Subcutaneous abdominal adipose tissue (tissue), 5 donors: ENCODE data around the gene LENG9.
A peak's percentile ranks its signal among the peaks of the same experiment; 100 is the strongest.

Experiments used
- H3K27ac ChIP-seq: one replicate; pipeline ENCODE4 v1.7.0; 2013; ENCODE audit warnings: low read depth, mild to moderate bottlenecking, inconsistent platforms, low read length, moderate library complexity
- H3K27me3 ChIP-seq, 5 donors: one replicate each; pipeline ENCODE4 v1.7.0; 2013; ENCODE audit warnings: low read length in 5 of 5, inconsistent platforms in 1 of 5; ENCODE audit not compliant: control insufficient read depth in 5 of 5, insufficient read depth in 4 of 5
- H3K36me3 ChIP-seq, 5 donors: one replicate each; pipeline ENCODE4 v1.7.0; 2013; ENCODE audit warnings: low read length in 5 of 5; ENCODE audit not compliant: control insufficient read depth in 5 of 5, insufficient read depth in 5 of 5
- H3K4me1 ChIP-seq, 5 donors: one replicate each; pipeline ENCODE4 v1.7.0; 2013; ENCODE audit warnings: low read length in 5 of 5, mild to moderate bottlenecking in 3 of 5, moderate library complexity in 1 of 5; ENCODE audit not compliant: control insufficient read depth in 5 of 5, insufficient read depth in 5 of 5
- H3K4me3 ChIP-seq, 5 donors: one replicate each; pipeline ENCODE4 v1.7.0; 2013; ENCODE audit warnings: low read length in 5 of 5, low read depth in 1 of 5
- H3K9ac ChIP-seq, 5 donors: one replicate each; pipeline ENCODE4 v1.7.0; 2013; ENCODE audit warnings: low read length in 5 of 5, mild to moderate bottlenecking in 4 of 5, moderate library complexity in 3 of 5
- H3K9me3 ChIP-seq, 5 donors: one replicate each; pipeline ENCODE4 v1.7.0; 2013; ENCODE audit warnings: low read length in 5 of 5; ENCODE audit not compliant: control insufficient read depth in 5 of 5
- donor health status: healthy.
- donor health status: healthy.
- donor health status: healthy.
- donor health status: healthy.
- donor health status: healthy.

The LENG9 gene

DNA sequence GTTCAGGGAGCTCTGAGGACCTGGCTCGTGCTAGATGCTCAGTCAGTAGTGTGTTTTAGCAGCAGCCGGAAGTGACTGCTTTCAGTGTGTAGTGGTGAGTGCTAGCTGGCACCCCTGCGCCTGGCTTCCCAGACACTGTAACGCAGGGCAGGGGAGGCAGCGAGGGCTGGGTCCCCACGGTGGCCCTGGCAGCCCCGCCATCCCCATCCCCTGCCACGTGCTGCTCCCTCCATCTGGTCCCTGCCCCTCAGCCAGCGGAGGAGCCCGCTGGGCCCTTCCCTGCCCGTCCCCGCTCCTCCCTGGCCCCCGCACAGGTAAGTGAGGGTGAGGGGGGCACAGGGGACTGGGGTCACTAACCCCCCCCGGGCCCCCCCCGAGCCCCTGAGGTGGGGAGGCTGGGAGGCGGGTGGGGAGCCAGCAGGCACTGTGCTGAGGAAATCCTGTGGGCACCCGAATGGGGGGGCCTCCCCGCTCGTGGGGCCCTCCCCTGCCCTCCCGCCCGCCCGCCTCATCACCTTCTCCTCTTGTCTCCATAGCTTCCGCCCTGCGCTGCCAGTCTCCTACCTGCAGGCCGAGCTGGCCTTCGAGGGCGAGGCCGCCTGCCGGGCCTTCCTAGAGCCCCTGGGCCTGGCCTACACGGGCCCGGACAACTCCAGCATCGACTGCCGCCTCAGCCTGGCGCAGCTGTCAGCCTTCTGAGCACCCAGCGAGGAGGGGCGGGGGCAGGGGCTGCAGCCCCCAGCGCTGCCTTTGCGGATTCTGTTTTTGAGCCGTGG, 3.2 kb downstream of the LENG9 start:
- H3K4me1 ChIP-seq: peaks cover 0 to 44% (median 36%) of the 10 kb centered on the region in 5 donors
- peaks cover 0 to 67% (median 64%) of the 10 kb centered on the region in 5 donors for H3K36me3 ChIP-seq

GRCh38 chr19:54459282-54460229, 4.0 kb downstream of the LENG9 start:
- Histone ChIP-seq H3K27ac (no peak overlapping the region), H3K4me3 (no peak overlapping the region), H3K9me3 (no peaks in the 10 kb centered on the region), H3K4me1 (peaks cover 0 to 40% (median 32%) of the 10 kb centered on the region in 5 donors), H3K36me3 (peaks cover 0 to 76% (median 72%) of the 10 kb centered on the region in 5 donors), H3K27me3 (no peaks in the 10 kb centered on the region), H3K9ac (peak overlapping the region in 1 of 5 donors; percentile 2)

More for the DNA sequence above, 3.2 kb downstream of the LENG9 start:
- no peaks in the 10 kb centered on the region for H3K27me3 ChIP-seq
- H3K9me3 ChIP-seq: no peaks in the 10 kb centered on the region
- no peak overlapping the region for H3K27ac ChIP-seq
- no peak overlapping the region for H3K4me3 ChIP-seq
- H3K9ac ChIP-seq: peak overlapping the region in 1 of 5 donors; percentile 2

- Histone ChIP-seq H3K27me3 (no peaks in the 10 kb centered on the region), H3K9me3 (no peaks in the 10 kb centered on the region), H3K9ac (no peak overlapping the region), H3K4me1 (peaks cover 0 to 32% (median 25%) of the 10 kb centered on the region in 5 donors), H3K36me3 (peaks cover 0 to 84% (median 80%) of the 10 kb centered on the region in 5 donors), H3K4me3 (no peak overlapping the region), H3K27ac (no peak overlapping the region)
Measured at GRCh38 chr19:54458648-54459281, 4.8 kb downstream of the LENG9 start.

DNA sequence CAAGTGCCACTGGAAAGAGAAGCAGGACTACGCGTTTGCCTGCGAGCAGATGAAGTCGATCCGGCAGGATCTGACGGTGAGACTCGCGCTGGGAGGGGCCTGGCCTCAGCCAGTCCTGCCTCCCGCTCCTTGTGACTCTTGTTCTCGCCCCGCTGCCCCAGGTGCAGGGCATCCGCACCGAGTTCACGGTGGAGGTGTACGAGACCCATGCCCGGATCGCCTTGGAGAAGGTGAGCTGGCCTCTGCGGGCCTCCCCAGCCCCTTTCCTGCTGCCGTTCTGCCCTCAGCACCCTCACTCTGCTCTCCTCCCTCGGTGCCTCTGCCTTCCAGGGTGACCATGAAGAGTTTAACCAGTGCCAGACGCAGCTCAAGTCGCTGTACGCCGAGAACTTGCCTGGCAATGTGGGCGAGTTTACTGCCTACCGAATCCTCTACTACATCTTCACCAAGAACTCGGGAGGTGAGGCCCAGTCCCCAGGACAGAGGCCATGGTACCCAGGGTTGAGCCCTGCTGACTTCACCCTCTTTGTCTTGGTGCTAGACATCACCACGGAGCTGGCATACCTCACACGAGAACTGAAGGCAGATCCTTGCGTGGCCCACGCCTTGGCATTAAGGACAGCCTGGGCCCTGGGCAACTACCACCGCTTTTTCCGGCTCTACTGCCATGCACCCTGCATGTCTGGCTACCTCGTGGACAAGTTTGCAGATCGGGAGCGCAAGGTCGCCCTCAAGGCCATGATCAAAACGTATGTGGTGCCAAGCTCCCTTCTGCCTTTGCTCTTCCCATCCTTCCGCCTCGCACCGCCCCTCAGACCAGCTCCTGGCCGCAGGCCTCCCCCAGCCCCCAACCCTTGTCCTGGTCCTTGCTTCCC, 5.6 kb downstream of the LENG9 start:
- H3K9ac ChIP-seq: no peak overlapping the region
- H3K36me3 ChIP-seq: peaks cover 2 to 91% (median 88%) of the 10 kb centered on the region in 5 donors
- no peaks in the 10 kb centered on the region for H3K9me3 ChIP-seq
- no peak overlapping the region for H3K4me3 ChIP-seq
- peaks cover 0 to 25% (median 23%) of the 10 kb centered on the region in 5 donors for H3K4me1 ChIP-seq
- H3K27me3 ChIP-seq: no peaks in the 10 kb centered on the region
- H3K27ac ChIP-seq: no peak overlapping the region

DNA sequence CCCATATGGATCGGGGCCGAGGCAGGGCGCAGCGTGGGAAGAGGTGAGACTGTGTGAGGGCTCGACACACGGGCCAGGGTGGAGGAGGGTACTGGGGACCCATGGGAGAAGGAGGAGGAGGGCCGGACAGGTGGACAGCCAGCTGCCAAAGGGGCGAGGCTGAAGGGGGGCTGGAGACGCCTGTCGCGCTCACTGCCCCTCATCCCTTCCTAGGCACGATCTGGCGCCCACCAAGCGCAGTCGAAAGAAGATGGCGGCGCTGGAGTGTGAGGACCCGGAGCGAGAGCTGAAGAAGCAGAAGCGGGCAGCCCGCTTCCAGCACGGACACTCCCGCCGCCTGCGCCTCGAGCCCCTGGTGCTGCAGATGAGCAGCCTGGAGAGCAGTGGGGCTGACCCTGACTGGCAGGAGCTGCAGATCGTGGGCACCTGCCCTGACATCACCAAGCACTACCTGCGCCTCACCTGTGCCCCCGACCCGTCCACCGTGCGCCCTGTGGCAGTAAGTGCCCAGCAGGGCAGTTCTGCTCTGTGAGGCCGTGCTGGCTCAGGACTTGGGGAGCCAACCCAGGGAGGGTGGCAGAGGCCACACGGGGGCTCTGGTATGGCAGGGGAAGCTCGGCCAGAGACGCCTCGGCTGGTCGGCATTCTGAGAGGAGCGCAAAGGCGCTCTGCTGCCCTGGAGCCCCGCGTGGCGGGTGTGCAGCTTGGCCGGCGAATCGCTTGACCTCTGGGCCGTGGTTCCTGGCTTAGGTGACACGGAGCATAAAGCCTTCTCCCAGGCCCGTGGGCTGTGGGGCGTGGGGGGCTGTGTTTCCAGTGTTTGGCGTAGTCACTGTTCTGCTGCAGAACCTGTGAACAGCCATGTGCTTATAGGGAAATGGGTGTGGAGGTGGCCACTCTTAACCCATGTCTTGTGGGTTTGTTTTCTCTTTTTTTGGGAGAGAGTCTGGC, 6.9 kb downstream of the LENG9 start:
- Histone ChIP-seq H3K9ac (no peak overlapping the region), H3K27ac (no peak overlapping the region), H3K36me3 (peaks cover 3 to 98% (median 97%) of the 10 kb centered on the region in 5 donors), H3K4me3 (no peak overlapping the region), H3K4me1 (peaks cover 0 to 16% (median 10%) of the 10 kb centered on the region in 5 donors), H3K9me3 (no peaks in the 10 kb centered on the region), H3K27me3 (no peaks in the 10 kb centered on the region)

GRCh38 chr19:54455786-54456422, 7.7 kb downstream of the LENG9 start:
- H3K4me1 ChIP-seq: peaks cover 0 to 17% (median 13%) of the 10 kb centered on the region in 5 donors
- no peak overlapping the region for H3K27ac ChIP-seq
- no peaks in the 10 kb centered on the region for H3K27me3 ChIP-seq
- no peak overlapping the region for H3K9ac ChIP-seq
- no peak overlapping the region for H3K4me3 ChIP-seq
- H3K36me3 ChIP-seq: peaks cover 3 to 98% (median 96%) of the 10 kb centered on the region in 5 donors
- H3K9me3 ChIP-seq: no peaks in the 10 kb centered on the region

DNA sequence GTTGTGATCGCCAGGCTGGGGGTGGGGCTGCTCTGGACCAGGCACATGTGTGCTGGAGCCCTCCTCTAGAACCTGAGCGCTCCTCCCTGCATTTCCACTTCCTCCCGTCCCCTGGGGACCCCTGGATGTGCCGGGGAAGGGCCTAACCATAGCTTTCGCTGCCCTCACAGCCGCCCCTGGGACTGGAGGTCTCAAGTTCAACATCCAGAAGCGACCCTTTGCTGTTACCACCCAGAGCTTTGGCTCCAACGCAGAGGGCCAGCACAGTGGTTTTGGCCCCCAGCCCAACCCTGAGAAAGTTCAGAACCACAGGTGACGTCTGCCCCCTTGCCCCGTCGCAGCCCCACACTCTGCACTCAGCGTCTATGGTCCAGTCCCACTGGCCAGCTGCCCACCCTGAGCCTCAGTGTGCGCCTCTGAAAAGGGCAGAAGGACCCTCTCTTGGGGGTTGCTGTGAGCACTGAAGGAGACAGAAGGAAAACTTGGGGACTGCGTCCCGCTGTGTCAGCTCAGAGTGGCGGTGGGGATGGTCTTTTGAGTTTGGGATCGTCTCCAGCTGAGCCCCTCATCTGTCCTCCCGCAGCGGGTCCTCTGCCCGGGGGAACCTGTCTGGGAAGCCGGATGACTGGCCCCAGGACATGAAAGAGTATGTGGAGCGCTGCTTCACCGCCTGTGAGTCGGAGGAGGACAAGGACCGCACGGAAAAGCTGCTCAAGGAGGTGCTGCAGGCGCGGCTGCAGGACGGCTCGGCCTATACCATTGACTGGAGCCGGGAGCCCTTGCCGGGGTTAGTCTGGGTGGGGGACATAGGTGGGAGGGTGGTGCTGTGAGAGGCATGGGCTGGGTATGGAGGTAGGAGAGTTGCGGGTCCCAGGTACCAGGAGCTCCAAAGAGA, 8.6 kb downstream of the LENG9 start:
- Histone ChIP-seq H3K36me3 (peaks cover 3 to 92% (median 89%) of the 10 kb centered on the region in 5 donors), H3K4me3 (no peak overlapping the region), H3K9me3 (no peaks in the 10 kb centered on the region), H3K27ac (no peak overlapping the region), H3K27me3 (no peaks in the 10 kb centered on the region), H3K9ac (no peak overlapping the region), H3K4me1 (peaks cover 0 to 24% (median 20%) of the 10 kb centered on the region in 5 donors)
